Calu3 (cell line): ENCODE results near the gene GEMIN8. TPM values are rescaled to one million over a fixed set of nuclear protein-coding genes. Genes with fewer than 3 reads are reported as not detected.

ENCODE experiments used
- BruUV-seq: library from RNA; stranded (reverse); fragments of 400-500 nt; replicated peaks from 2 replicates; lab custom pipeline; 2021; lab: Mats Ljungman, UMichigan
- CTCF ChIA-PET: fragments of 300-600 bp; sonication (Branson Sonifier 250); formaldehyde crosslinking; loops from one replicate; lab custom pipeline; 2022; ENCODE audit warnings: antibody characterized with exemption; lab: Charles Lee
- DNase-seq: peaks from one replicate; pipeline ENCODE4 v3.0.0; 2022
- H3K27ac Mint-ChIP-seq: one replicate; pipeline ENCODE4 v1.8.0; 2022; ENCODE audit warnings: mixed read lengths; ENCODE audit not compliant: unreplicated experiment
- H3K27me3 Mint-ChIP-seq: one replicate; pipeline ENCODE4 v1.8.0; 2022; ENCODE audit warnings: mixed read lengths; ENCODE audit not compliant: unreplicated experiment
- H3K36me3 Mint-ChIP-seq: one replicate; pipeline ENCODE4 v1.8.0; 2022; ENCODE audit warnings: mild to moderate bottlenecking, moderate library complexity, mixed read lengths; ENCODE audit not compliant: insufficient read depth, unreplicated experiment
- H3K4me1 Mint-ChIP-seq: one replicate; pipeline ENCODE4 v1.8.0; 2022; ENCODE audit warnings: mild to moderate bottlenecking, low read depth, mixed read lengths; ENCODE audit not compliant: unreplicated experiment
- H3K4me3 Mint-ChIP-seq: one replicate; pipeline ENCODE4 v1.8.0; 2022; ENCODE audit warnings: mild to moderate bottlenecking, low read depth, moderate library complexity, mixed read lengths; ENCODE audit not compliant: unreplicated experiment
- H3K9me3 Mint-ChIP-seq: one replicate; pipeline ENCODE4 v1.8.0; 2022; ENCODE audit warnings: low read depth, mixed read lengths; ENCODE audit not compliant: unreplicated experiment
- CTCF ChIP-seq: fragments of 200-600 bp; IDR thresholded peaks from one replicate; pipeline ENCODE4 v1.8.0; 2022; ENCODE audit warnings: antibody characterized with exemption; ENCODE audit not compliant: unreplicated experiment
- intact Hi-C: fragments of 100-400 bp; cut with micrococcal nuclease; formaldehyde crosslinking; loops from one replicate; pipeline ENCODE4 v1.10.0; 2022; ENCODE audit not compliant: unreplicated experiment
- total RNA-seq: library from RNA; stranded (reverse); gene quantifications from 2 replicates; pipeline ENCODE4 v1.2.3, GENCODE V29; 2022

GEMIN8 gene
- total RNA-seq, 1 experiment from 2014 or later: 21.7 TPM

- CTCF ChIA-PET: no interaction called here
- Mint-ChIP-seq H3K4me3 (no peak overlapping the region), H3K27ac (no peak overlapping the region), H3K27me3 (peaks cover 13% of the 10 kb centered on the region), H3K4me1 (no peaks in the 10 kb centered on the region), H3K36me3 (no peaks in the 10 kb centered on the region), H3K9me3 (peaks cover 5% of the 10 kb centered on the region)
- BruUV-seq: no TSS peak
- intact Hi-C loops: no loop called here
- DNase-seq: no peak
- no peak for TF ChIP-seq CTCF
Observed at GRCh38 chrX:13956998-13957397, 72.7 kb downstream of the GEMIN8 start.

Other genes with a start within 250 kb of the GEMIN8 start
- 2.3 and 4.3 TPM in 2 replicates for gene GPM6B, start 212.8 kb downstream of the GEMIN8 start, total RNA-seq